NB4 (cell line): ENCODE measurements around the gene ACOT9.

Experiments
- CTCF ChIP-seq: IDR thresholded peaks from one replicate; pipeline ENCODE4 v1.5.1; 2012; ENCODE audit warnings: low read depth, low read length
- MAX ChIP-seq: IDR thresholded peaks from 2 replicates; pipeline ENCODE4 v1.6.1; 2011; ENCODE audit warnings: low read depth, low read length

GRCh38 chrX:23727206-23727605, 15.9 kb downstream of the ACOT9 start:
- TF ChIP-seq CTCF (no peak), MAX (no peak)
